ENCODE results near the gene RMND5A.
"Not testable (repeated sequence)": the region's sequence is repeated elsewhere in the genome, so short reads cannot be mapped to it uniquely, and the experiment has no call there.

Gene RMND5A

DNA sequence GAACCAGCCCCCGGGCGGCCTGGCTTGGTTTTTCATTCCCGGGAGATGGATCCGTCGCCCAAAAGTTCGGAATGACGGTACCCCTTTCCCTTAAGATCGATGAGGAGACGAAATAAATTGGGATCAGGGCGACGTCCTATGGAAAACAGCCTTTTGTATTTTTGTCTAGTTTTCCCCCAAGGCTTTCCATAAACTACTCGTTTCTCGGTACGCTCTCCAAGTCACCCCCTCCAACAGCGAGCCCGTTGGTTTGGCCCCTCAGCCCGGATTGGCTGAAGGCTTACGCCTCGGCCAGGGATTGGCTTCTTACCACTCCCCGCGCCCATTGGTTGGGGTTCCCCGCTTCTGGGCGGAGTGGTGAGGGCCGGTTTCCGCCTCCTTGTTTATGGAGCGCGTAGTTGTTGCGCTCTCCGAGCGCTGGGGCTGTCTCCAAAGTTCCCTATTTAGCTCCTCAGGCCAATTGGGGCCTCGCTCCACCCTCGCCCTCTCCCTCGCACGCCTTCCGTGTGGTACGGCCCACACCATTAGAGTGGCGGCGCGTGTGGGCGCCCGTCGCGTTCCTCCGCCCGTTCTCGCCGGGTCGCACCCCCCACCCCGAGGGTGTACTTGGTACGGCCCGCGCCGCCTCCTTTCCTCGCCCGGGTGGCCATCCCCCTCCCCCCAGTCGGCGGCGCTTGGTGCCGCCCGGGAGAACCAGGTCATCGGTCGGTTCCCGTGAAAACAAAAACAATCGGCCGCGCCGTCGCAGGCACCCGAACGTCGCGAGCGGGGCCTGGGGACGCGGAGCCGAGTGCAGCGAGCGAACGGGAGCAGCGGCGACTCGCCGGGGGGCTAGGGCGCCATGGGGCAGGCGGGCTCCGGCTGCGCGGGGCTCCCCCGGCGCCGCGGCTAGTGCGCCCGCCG lies at the start of gene RMND5A:
Gene RMND5A (plus strand): TSS at position 655 of the 903 bp plus-strand sequence. CDS start 377 bp downstream, outside the sequence.
- DNase-seq (ENCODE audit: extremely low read depth in 1 of 2, low read depth in 1 of 2): peak; percentile 88 to 92

DNA sequence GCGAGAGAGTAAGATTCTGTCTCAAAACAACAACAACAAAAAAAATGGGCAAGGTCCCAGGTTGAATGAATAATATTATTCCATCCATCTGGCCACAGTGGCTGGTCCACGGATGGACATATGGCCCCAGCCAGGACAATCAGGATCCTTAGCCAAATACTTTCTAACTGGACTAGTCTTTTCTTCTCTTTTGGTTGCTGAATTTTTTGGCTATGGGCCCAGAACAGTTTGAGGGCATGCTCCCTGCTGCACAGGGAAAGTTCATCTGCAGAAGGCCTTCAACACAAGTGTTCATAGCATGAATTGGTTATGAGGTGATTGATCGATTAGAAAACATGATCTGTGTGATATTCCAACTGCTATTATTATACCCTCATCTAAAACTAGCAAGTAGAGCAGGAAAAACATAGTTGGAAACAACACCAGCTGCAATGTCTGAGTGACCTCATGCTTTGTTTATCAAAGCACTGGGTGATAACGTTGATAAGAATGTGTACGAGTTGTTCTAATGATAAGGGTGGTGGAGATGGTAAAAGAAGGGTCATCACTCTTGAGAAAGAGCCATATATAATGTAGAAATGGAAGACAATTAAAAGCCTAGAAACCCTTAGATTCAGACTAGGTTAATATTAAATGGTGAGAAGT lies 48.6 kb upstream of the RMND5A start:
- DNase-seq (ENCODE audit: extremely low read depth in 1 of 2, low read depth in 1 of 2): no peak

- DNase-seq (ENCODE audit: extremely low read depth in 1 of 2, low read depth in 1 of 2): no peak
Observed at GRCh38 chr2:86672027-86672545, 48.0 kb upstream of the RMND5A start.

GRCh38 chr2:86673011-86673410 lies 47.1 kb upstream of the RMND5A start:
- DNase-seq (ENCODE audit: extremely low read depth in 1 of 2, low read depth in 1 of 2): no peak

DNA sequence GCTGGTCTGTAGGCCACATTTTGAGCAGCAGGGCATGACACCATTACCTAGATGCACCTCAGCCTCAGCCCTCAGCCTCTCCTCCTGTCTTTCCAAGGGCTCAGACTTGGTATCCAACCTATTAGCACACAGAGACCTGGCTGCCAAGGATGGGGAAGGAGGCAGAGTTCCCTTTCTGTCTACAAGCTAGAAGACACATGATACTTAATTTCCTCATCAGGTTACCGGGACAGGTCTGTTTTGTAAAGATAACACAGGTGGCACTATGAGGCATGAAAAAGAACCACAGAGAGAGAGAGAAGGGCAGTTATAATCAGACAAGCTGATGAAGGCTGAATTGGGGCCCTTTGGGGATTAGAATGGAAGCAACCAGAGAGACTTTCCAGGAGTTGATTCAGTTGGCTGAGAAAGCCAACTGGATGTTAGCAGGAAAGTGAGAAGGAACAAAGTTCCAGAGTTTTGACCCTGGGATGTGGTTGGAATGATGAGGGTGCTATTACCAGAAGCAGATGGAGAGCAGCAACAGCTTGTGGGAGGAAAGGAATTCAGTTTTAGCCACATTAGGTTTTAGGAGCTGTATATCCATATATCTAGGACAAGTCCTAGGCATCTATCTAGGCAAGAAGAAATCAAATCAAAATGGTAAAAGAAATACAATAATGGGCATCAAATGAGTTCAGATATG lies 46.0 kb upstream of the RMND5A start:
- no peak for DNase-seq (ENCODE audit: extremely low read depth in 1 of 2, low read depth in 1 of 2)

GRCh38 chr2:86675104-86675503 lies 45.0 kb upstream of the RMND5A start:
- DNase-seq (ENCODE audit: extremely low read depth in 1 of 2, low read depth in 1 of 2): no peak

- no peak for DNase-seq (ENCODE audit: extremely low read depth in 1 of 2, low read depth in 1 of 2)
Observed at GRCh38 chr2:86675511-86676015, 44.5 kb upstream of the RMND5A start.

DNA sequence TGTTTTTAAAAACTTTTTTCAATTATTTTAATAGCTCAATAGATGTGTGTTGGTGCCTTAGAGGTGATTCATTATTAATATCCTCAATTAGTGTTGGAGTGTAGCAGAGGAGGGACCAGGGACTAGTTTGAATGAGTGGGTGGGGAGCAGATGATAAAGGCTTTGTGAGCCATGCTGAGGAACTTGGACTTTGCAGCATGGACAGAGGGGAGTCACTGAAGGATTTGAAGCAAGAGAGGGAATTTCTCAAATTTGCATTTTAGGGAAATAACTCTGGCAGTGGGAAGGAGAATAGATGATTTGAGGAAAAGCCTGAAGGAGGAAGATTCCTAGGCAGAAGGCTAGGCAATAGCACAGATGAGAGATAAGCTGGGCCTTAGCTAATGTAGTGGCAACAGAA lies 42.3 kb upstream of the RMND5A start:
- no peak for DNase-seq (ENCODE audit: extremely low read depth in 1 of 2, low read depth in 1 of 2)

GRCh38 chr2:86679036-86679435 lies 41.1 kb upstream of the RMND5A start:
- DNase-seq (ENCODE audit: extremely low read depth in 1 of 2, low read depth in 1 of 2): no peak

DNA sequence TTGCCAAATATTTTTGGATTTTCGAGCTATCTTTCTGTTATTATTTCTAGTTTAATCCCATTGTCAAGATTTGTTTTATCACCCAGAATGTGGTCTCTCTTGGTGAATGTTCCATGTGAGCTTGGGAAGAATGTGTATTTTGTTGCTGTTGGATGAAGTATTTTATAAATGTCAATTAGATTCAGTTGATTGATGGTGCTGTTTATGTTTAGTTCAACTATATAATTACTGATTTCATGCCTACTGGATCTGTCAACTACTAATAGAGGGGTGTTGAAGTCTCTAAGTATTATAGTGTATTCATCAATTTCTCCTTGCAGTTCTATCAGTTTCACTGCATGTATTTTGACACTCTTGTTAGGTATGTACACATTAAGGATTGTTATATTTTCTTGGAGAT lies 34.7 kb upstream of the RMND5A start:
- no peak for DNase-seq (ENCODE audit: extremely low read depth in 1 of 2, low read depth in 1 of 2)

DNA sequence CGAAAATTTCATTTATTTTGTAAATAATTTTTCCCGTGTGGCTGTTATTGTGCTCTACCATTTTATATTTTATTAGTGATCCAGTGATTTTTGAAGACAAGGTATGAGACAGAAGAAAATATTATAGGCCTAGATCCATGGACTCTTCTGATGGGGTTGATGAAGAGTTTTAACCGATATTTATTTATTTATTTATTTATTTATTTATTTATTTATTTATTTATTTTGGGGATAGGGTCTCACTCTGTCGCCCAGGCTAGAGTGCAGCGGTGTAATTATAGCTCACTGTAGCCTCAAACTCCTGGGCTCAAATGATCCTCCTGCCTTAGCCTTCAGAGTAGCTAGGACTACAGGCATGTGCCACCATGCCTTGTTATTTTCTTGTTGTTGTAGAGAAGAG lies 33.6 kb upstream of the RMND5A start:
- no peak for DNase-seq (ENCODE audit: extremely low read depth in 1 of 2, low read depth in 1 of 2)

DNA sequence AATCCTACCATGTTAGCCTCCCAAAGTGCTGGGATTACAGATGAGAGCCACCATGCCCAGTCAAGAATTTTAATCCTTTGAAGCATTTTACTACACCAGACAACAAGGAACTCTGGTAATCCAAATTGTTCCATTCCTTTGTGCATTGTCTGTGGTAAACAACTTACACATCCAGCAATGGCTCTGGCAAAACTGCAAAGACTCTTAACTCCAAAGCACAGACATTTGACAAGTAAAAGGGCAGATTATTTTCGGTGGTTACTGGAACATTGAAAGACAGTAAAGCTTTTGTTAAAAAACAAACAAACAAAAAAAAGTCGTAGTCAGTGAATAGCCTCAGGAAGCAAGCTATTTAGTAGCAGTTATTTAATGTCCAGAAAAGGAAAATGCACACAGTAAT lies 33.2 kb upstream of the RMND5A start:
- no peak for DNase-seq (ENCODE audit: extremely low read depth in 1 of 2, low read depth in 1 of 2)

- DNase-seq (ENCODE audit: extremely low read depth in 1 of 2, low read depth in 1 of 2): peak in 1 of 2 donors; percentile 8
Observed at GRCh38 chr2:86695053-86695691, 24.9 kb upstream of the RMND5A start.

DNA sequence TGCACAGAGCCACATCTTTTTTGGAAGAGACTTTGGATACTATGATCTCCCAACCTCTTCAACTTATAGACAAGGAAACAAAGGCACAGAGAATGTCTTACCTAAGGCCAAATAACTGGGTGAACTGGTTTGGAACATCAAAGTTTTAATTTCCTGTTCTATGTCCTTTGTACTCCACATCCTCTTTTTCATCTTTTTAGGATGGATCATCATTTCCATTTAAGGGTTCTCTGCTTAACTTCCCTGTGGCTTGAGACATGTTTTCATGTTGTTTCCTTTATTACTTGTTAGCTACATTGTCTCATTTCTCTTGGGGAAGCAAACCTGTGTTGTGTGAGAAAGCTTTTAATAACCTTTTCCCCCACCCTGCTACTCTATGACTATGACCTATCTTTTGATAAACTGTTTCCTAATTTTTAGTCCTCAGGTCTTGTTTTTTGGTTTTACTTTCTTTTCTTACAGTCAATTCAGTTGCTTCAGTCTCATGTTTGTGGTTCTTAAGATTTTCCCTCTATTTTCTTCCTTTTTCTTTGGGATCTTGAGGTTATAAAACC lies 22.5 kb upstream of the RMND5A start:
- no peak for DNase-seq (ENCODE audit: extremely low read depth in 1 of 2, low read depth in 1 of 2)

GRCh38 chr2:86700690-86701089 lies 19.4 kb upstream of the RMND5A start:
- DNase-seq (ENCODE audit: extremely low read depth in 1 of 2, low read depth in 1 of 2): no peak

DNA sequence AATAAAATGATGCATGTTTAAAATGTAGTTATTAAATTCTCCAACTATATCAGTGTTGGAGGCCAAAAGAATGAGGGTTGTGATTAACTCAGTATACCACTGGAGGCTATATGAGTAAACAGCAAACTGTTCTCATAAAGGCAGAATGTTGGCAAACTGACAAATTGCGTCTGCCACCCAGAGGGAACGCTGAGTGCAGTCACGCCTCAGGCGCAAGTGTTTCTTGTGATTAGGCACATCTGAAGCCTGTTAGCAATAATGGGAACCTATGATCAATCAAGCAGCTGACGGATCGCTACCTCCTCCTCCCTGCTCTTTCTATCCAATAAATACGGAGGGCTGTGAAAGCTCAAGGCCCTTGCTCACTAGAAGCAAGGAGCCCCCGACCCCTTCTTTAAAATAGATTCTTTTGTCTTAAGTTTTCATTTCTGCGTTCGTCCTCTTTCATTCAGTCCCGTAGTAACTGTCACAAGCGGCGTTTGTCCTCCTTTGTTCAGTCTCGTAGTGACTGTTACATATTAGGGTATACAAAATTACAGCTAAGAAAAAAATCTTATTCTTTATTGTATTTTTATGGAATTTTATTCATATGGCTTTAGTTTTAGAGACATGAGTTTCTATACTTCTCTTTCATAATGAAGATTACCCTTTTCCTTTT lies 16.3 kb upstream of the RMND5A start:
- DNase-seq (ENCODE audit: extremely low read depth in 1 of 2, low read depth in 1 of 2): no peak

- no peak for DNase-seq (ENCODE audit: extremely low read depth in 1 of 2, low read depth in 1 of 2)
Observed at GRCh38 chr2:86704459-86704971, 15.6 kb upstream of the RMND5A start.

DNA sequence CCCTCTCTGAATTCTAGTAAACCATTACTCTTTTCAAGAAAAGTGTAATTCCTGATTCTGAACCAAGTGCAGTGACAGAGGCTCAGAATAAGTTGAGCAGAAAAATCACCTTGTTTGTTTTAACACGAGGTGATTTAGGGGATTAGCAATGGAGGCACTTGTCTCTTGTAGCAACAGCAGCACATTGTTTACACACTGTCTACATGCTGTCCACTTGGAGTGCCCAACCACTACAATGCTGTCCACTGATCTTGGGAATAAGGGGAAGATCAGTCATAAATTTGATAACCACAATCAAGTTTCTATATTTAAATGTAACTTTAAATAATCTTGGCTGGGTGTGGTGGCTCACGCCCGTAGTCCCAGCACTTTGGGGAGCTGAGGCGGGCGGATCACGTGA lies 13.9 kb upstream of the RMND5A start:
- DNase-seq (ENCODE audit: extremely low read depth in 1 of 2, low read depth in 1 of 2): no peak

GRCh38 chr2:86706935-86707334 lies 13.2 kb upstream of the RMND5A start:
- no peak for DNase-seq (ENCODE audit: extremely low read depth in 1 of 2, low read depth in 1 of 2)

DNA sequence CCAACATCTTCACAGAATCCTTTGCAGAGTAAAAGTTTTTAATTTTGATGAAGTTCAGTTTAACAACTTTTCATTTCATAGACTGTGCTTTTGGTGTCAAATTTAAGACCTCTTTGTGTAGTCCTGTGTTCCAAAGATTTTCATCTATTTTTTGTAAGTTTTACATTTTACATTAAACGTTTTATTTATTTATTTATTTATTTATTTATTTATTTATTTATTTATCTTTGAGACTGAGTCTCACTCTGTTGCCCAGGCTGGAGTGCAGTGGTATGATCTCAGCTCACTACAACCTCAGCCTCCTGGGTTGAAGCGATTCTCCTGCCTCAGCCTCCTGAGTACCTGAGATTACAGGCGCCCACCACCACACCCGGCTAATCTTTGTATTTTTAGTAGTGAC lies 12.0 kb upstream of the RMND5A start:
- DNase-seq (ENCODE audit: extremely low read depth in 1 of 2, low read depth in 1 of 2): not testable (repeated sequence)
